Transverse colon (tissue), 4 donors: ENCODE results near the gene BCL7C.

Experiments used
- EP300 ChIP-seq: sonication (generic); formaldehyde crosslinking; IDR thresholded peaks from one replicate; pipeline ENCODE4 v1.6.1; 2017; ENCODE audit warnings: antibody characterized with exemption, low read depth
- POLR2A ChIP-seq: fragments of 450-650 bp; IDR thresholded peaks from one replicate; pipeline ENCODE4 v1.6.1; 2016; ENCODE audit warnings: antibody characterized with exemption, mild to moderate bottlenecking, moderate library complexity
- POLR2AphosphoS5 ChIP-seq, 3 donors: sonication (generic); formaldehyde crosslinking; IDR thresholded peaks; one replicate each; pipeline ENCODE4 v1.6.1; 2016; ENCODE audit warnings: antibody characterized with exemption in 3 of 3
- TF ChIP-seq, protein P1 (sequence below), 5 experiments: fragments of 200-600 bp in 3 of 5; fragments of 450-650 bp in 2 of 5; sonication (generic) in 3 of 5; IDR thresholded peaks; 1 replicate in 2 of 5; 2 replicates in 3 of 5; pipeline ENCODE4 v1.5.1; 2016 to 2017; ENCODE audit warnings: antibody characterized with exemption in 5 of 5, inconsistent platforms in 3 of 5, mild to moderate bottlenecking in 2 of 5, moderate library complexity in 1 of 5

DNA sequence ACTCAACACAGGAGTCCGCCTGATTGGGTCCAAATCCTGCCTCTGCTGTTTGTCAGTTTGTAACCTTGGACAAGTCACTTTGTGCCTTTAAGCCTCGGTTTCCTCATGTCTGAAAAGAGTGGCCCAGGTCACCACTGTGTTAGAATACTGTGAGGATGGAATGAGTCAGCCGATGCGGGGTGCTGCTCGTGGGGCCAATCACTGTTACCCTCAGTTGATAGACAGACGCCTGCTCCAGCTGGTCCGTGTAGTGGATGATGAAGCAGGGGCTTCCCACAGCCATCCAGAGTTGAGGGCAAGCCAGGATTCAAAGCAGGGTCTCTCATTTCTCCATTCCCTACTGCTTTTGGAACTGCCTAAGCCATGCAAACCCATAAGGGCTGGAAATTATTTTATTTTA is 35.3 kb upstream of the BCL7C start:
- no peak for TF ChIP-seq EP300
- TF ChIP-seq POLR2A: no peak
- TF ChIP-seq, protein P1, sequence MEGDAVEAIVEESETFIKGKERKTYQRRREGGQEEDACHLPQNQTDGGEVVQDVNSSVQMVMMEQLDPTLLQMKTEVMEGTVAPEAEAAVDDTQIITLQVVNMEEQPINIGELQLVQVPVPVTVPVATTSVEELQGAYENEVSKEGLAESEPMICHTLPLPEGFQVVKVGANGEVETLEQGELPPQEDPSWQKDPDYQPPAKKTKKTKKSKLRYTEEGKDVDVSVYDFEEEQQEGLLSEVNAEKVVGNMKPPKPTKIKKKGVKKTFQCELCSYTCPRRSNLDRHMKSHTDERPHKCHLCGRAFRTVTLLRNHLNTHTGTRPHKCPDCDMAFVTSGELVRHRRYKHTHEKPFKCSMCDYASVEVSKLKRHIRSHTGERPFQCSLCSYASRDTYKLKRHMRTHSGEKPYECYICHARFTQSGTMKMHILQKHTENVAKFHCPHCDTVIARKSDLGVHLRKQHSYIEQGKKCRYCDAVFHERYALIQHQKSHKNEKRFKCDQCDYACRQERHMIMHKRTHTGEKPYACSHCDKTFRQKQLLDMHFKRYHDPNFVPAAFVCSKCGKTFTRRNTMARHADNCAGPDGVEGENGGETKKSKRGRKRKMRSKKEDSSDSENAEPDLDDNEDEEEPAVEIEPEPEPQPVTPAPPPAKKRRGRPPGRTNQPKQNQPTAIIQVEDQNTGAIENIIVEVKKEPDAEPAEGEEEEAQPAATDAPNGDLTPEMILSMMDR (IDR thresholded peaks at IDR 0.05): no peak
- TF ChIP-seq POLR2AphosphoS5 (IDR thresholded peaks at IDR 0.05): no peak
